PFSK-1 (cell line): ENCODE results near the gene E2F1.

Experiments used
- FOXP2 ChIP-seq: optimal IDR thresholded peaks from 2 replicates; pipeline ENCODE3; 2011; ENCODE audit warnings: borderline replicate concordance, control low read depth, inconsistent platforms; ENCODE audit not compliant: insufficient read depth; ENCODE audit errors: extremely low read length, extremely low read depth
- POLR2AphosphoS5 ChIP-seq: IDR thresholded peaks from 2 replicates; pipeline ENCODE4 v1.6.1; 2012; ENCODE audit warnings: low read depth, mild to moderate bottlenecking, control low read depth, low read length, moderate library complexity
- REST ChIP-seq, 2 experiments: IDR thresholded peaks; 2 replicates each; pipeline versions ENCODE4 v1.6.1 to v1.8.0; 2011 to 2012; ENCODE audit warnings: low read depth in 2 of 2, low read length in 2 of 2, control low read depth in 1 of 2, inconsistent platforms in 1 of 2, mild to moderate bottlenecking in 1 of 2, moderate library complexity in 1 of 2; ENCODE audit not compliant: insufficient read depth in 1 of 2
- SIN3A ChIP-seq: IDR thresholded peaks from 2 replicates; pipeline ENCODE4 v1.6.1; 2012; ENCODE audit warnings: mild to moderate bottlenecking, low read length, moderate library complexity, borderline replicate concordance; ENCODE audit not compliant: insufficient read depth
- TAF1 ChIP-seq: IDR thresholded peaks from 2 replicates; pipeline ENCODE4 v1.6.1; 2012; ENCODE audit warnings: low read length, control low read depth, borderline replicate concordance; ENCODE audit not compliant: insufficient read depth

The E2F1 gene

GRCh38 chr20:33709905-33710541 is 23.8 kb upstream of the E2F1 start:
- TF ChIP-seq FOXP2 (no peak), SIN3A (no peak), TAF1 (no peak), POLR2AphosphoS5 (no peak), REST (IDR thresholded peaks at IDR 0.05; ENCODE audit: insufficient read depth in 1 of 2, low read depth in 2 of 2, low read length in 2 of 2) (no peak)

- TF ChIP-seq REST (IDR thresholded peaks at IDR 0.05; ENCODE audit: insufficient read depth in 1 of 2, low read depth in 2 of 2, low read length in 2 of 2) (no peak), FOXP2 (no peak), TAF1 (no peak), POLR2AphosphoS5 (no peak), SIN3A (no peak)
Measured at GRCh38 chr20:33709398-33709797, 23.2 kb upstream of the E2F1 start.

GRCh38 chr20:33707668-33708067 is 21.5 kb upstream of the E2F1 start:
- TF ChIP-seq SIN3A (no peak), REST (IDR thresholded peaks at IDR 0.05; ENCODE audit: insufficient read depth in 1 of 2, low read depth in 2 of 2, low read length in 2 of 2) (no peak), TAF1 (no peak), FOXP2 (no peak), POLR2AphosphoS5 (no peak)

GRCh38 chr20:33704197-33704924 is 18.2 kb upstream of the E2F1 start:
- TF ChIP-seq REST (IDR thresholded peaks at IDR 0.05; ENCODE audit: insufficient read depth in 1 of 2, low read depth in 2 of 2, low read length in 2 of 2) = no peak
- no peak for TF ChIP-seq TAF1
- TF ChIP-seq FOXP2 = no peak
- TF ChIP-seq SIN3A = no peak
- TF ChIP-seq POLR2AphosphoS5 = no peak
